ENCODE data around the gene C4orf50.
"Not testable (repeated sequence)": the region's sequence is repeated elsewhere in the genome, so short reads cannot be mapped to it uniquely, and the experiment has no call there.

The C4orf50 gene

DNA sequence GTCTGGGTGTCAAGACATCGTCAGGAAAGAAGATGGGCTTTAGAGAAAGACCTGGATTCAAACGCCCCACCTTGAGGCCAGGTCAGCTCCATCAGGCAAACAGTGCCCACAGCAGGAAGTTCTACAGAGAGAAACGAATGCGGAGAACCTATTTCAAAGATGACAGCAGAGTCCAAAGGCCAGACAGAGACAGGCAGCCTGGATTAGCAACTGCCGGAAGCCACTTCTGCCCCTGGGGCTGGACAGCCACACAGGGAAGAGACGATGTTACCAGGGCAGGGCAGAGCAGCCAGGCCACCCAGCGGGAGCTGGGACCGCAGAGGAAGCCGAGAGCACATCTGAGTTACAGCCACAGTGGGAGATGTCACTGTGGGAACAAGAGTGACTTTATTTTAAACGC lies 1.2 kb downstream of the C4orf50 start:
- DNase-seq (ENCODE audit: low read depth, low spot score) = peak; percentile 56

- DNase-seq (ENCODE audit: low read depth, low spot score) = no peak
These were observed 4.7 kb downstream of the C4orf50 start for GRCh38 chr4:6013564-6013963.

DNA sequence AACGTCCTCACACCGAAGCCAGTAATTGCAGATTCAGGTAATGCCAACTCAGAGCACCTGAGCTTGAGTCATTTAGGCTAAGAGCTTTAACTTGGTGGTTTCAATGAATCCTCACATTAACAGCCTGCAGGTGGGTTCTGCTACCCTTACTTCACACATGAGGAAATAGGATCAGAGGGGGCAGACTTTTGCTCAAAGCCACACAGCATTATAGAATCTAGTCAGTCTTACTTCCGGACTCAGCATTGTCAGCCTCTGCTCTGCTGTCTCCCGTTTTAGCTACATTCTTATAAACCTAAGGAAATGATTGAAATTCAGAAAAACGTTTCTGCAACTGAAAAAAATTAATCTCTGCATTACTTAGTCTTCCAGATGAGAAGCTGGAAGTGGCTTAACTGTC lies 6.0 kb downstream of the C4orf50 start:
- DNase-seq (ENCODE audit: low read depth, low spot score) = no peak

DNA sequence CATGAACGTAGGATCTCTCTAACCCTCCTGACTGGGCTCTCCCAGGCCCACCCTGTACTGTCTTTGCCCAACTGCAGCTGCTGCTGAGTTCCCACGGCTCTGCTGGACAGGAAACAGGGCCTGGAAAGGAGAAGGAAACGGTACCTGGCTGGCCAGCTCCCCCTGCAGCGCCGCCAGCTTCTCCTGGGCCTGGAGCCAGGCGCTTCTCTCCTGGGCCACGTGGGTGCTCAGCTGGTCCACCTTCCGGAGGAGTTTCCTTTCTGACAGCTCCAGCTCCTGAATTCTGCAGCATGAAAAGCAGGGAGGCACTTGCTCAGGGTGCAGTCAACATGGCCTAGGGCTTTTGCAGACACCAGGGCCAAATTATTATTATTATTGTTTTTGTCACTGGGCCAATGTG lies 6.5 kb downstream of the C4orf50 start:
- DNase-seq (ENCODE audit: low read depth, low spot score) = peak; percentile 26

DNA sequence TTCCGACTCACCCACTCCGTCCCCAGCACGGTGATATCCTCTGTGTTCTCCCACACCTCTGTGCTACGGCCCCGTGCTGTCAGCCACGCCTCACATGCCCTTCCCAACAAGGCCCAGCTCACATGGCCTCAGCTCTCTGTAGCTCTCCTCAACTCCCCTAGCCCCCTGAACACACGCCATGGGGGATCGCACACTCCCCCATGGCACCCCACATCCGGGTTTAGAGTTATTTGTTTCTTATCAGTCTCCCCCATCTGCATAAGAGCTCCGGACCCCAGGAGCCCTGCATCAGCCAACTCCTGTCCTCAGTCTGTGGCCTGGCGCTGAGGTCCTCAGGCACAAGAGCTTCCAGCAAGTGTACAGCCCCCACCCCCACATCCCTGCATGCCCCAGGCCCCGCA lies 7.0 kb downstream of the C4orf50 start:
- DNase-seq (ENCODE audit: low read depth, low spot score) = no peak

GRCh38 chr4:6010789-6011188 lies 7.4 kb downstream of the C4orf50 start:
- no peak for DNase-seq (ENCODE audit: low read depth, low spot score)

GRCh38 chr4:6009452-6009851 lies 8.8 kb downstream of the C4orf50 start:
- no peak for DNase-seq (ENCODE audit: low read depth, low spot score)

- no peak for DNase-seq (ENCODE audit: low read depth, low spot score)
These were observed 9.4 kb downstream of the C4orf50 start for GRCh38 chr4:6008766-6009385.

DNA sequence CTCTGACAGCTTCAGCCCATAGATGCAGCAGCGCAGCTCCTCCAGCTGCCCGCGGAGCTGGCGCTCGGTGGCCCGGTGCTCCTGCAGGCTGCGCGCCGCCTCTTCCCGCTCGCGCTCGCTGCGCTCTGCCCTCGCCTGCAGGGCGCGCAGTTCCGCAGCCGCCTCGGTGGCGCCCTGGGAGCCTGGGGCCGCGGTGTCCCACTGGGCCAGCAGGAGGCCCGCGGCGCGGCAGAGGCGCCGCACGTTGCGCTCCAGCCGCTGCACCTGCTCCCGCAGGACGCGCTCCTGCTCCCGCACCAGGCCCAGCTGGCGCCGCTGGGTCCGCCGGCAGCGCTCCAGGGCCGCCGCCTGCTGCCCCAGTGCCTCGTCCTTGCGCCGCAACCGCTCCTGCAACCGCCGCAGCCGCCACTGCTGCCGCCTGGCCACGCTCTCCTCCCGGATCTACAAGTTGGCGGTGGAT lies 10.1 kb downstream of the C4orf50 start:
- peak; percentile 82 for DNase-seq (ENCODE audit: low read depth, low spot score)

DNA sequence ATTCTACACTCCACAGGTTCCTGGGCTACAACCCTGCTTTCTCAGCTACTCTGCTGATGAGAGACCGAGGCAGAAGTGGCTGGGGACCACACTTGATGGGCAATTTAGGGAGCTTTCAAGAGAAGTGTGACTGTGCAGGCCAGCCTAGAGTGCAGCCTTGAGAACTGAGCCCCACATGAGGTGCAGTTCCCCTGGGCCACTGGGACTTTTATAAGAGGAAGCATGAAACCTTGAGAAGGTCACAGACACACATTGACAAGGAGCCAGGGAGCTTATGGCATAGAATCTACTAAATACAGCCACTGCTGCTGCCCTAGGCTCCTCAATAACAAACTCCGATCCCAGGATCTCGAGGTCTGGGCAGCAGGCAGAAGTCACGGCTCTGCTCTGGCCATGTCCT lies 13.1 kb downstream of the C4orf50 start:
- DNase-seq (ENCODE audit: low read depth, low spot score) = no peak

- not testable (repeated sequence) for DNase-seq (ENCODE audit: low read depth, low spot score)
These were observed 14.7 kb downstream of the C4orf50 start for GRCh38 chr4:6003485-6003884.

DNA sequence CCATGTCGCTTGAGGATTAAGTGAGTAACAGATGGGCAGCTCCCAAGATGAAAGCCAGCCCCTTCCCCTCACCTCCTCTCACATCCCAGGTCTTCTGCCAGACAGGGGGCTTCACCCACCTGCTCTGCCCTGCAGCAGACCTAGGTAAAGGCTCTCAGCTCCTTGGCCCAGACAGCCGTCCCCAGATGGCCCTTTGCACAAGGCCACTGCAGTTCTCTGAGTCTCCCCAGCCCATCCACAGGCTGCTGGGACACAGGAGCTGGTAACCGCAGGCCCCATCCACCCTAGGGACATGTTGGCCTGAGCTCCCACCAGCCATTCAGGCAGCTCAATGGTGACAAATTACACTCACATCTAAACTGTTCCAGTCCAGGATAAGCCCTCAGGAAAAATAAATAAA lies 15.3 kb downstream of the C4orf50 start:
- no peak for DNase-seq (ENCODE audit: low read depth, low spot score)

DNA sequence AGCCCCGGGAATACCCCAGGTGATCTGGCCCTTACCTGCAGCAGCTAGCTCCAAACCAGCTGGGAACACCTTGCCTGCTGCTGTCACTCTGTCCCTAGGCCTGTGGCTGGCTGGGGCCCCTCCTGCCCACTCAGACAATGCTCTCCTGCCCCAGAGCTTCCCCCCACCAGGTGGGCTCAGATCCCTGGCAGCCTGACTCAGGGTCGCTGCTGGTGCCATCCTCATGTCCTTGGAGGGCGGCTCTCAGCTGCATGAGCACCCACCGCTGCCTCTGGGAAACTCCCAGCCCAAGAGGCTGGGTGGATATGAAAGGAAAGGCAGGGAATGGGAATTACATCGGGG lies 15.8 kb downstream of the C4orf50 start:
- no peak for DNase-seq (ENCODE audit: low read depth, low spot score)

DNA sequence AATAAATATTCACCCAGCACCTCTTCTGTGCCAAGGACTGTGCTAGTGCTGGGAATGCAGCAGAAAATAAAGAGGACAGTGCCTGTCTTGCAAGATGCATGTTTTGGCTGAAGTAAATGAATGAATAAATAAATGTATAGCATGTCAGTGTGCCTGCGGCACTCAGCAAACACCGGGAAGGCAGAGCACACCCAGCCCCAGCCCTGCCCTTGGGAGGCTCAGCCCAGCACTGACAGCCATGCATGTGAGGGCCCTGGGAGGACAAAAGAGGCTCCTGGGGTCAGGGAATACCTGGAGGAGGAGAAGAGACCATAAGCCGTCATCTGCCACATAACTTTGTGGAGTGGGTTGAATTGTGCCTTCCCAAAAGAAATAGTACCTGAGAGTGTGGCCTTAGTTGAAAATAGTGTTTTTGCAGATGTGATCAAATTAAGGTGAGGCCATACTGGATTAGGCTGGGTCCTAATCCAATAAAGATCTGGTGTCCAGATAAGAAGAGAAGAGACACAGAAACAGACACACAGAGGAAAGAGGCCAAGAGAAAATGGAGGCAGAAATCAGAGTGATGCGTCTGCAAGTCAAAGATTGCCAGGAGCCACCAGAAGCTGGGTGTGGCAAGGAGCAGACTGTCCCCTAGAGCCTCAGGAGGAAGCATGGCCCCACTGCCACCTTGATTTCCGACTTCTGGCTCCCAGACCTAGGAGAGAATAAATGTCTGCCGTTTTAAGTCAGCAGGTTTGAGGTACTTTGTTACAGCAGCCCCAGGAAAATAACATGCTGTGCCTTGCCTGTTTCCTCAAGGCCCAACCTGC lies 16.3 kb downstream of the C4orf50 start:
- no peak for DNase-seq (ENCODE audit: low read depth, low spot score)

GRCh38 chr4:5999830-6000365 lies 18.3 kb downstream of the C4orf50 start:
- no peak for DNase-seq (ENCODE audit: low read depth, low spot score)

DNA sequence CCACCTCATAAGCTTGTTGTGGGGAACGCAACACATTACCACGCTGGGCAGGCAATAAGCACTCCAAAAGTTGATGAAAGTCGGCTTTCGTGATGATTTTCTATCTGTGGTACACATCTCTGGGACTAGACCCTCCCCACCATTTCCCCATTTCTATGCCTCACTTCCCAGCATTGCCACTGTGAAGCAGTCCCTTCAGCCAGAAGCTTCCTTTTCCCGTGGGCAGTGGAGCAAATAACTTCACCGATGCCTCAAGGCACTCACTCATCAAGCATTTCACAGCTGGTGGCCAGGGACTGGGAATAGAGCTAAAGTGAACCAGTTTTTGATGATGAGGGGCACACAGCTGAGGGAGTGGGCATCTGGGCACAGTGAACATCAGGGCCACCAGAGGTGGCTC lies 18.9 kb downstream of the C4orf50 start:
- no peak for DNase-seq (ENCODE audit: low read depth, low spot score)

GRCh38 chr4:5998333-5998936 lies 19.8 kb downstream of the C4orf50 start:
- peak; percentile 82 for DNase-seq (ENCODE audit: low read depth, low spot score)

- DNase-seq (ENCODE audit: low read depth, low spot score) = no peak
These were observed 21.6 kb downstream of the C4orf50 start for GRCh38 chr4:5996641-5997040.

GRCh38 chr4:5995901-5996623 lies 22.2 kb downstream of the C4orf50 start:
- no peak for DNase-seq (ENCODE audit: low read depth, low spot score)

- DNase-seq (ENCODE audit: low read depth, low spot score) = no peak
These were observed 24.1 kb downstream of the C4orf50 start for GRCh38 chr4:5993876-5994811.

- DNase-seq (ENCODE audit: low read depth, low spot score) = not testable (repeated sequence)
These were observed 24.9 kb downstream of the C4orf50 start for GRCh38 chr4:5993346-5993745.
